C4-2B (cell line): Measurements from ENCODE around the gene ADA.

Source experiments
- H3K27ac ChIP-seq: fragments of 450-650 bp; 2 replicates; pipeline ENCODE4 v1.5.1; 2017
- CTCF ChIP-seq: fragments of 450-650 bp; conservative IDR thresholded peaks from 2 replicates; pipeline ENCODE4 v1.5.1; 2017; ENCODE audit warnings: mild to moderate bottlenecking
- ZFX ChIP-seq: fragments of 450-650 bp; IDR thresholded peaks from 2 replicates; pipeline ENCODE4 v1.6.1; 2017

ADA gene

GRCh38 chr20:44600301-44600700, 51.2 kb downstream of the ADA start:
- H3K27ac ChIP-seq, result no peak overlapping the region
- TF ChIP-seq CTCF (no peak), ZFX (no peak)

GRCh38 chr20:44599715-44600114, 51.8 kb downstream of the ADA start:
- H3K27ac ChIP-seq, result no peak overlapping the region
- TF ChIP-seq CTCF (no peak), ZFX (no peak)

GRCh38 chr20:44598423-44599305, 52.8 kb downstream of the ADA start:
- H3K27ac ChIP-seq, result no peak overlapping the region
- no peak for TF ChIP-seq ZFX

GRCh38 chr20:44597930-44598329, 53.6 kb downstream of the ADA start:
- TF ChIP-seq CTCF, result no peak
- TF ChIP-seq ZFX, result no peak
- no peak overlapping the region for H3K27ac ChIP-seq

- H3K27ac ChIP-seq, result no peak overlapping the region
- TF ChIP-seq CTCF (no peak), ZFX (no peak)
Measured at GRCh38 chr20:44597516-44597915, 54.0 kb downstream of the ADA start.

- TF ChIP-seq ZFX (no peak), CTCF (no peak)
- no peak overlapping the region for H3K27ac ChIP-seq
Measured at GRCh38 chr20:44596876-44597275, 54.6 kb downstream of the ADA start.

GRCh38 chr20:44596010-44596409, 55.5 kb downstream of the ADA start:
- TF ChIP-seq CTCF, result no peak
- H3K27ac ChIP-seq, result no peak overlapping the region

GRCh38 chr20:44594730-44595129, 56.8 kb downstream of the ADA start:
- no peak overlapping the region for H3K27ac ChIP-seq
- TF ChIP-seq CTCF, result no peak
- TF ChIP-seq ZFX, result no peak
